Measurements from ENCODE around the gene CELF4. TPM values are rescaled to one million over a fixed set of nuclear protein-coding genes. Genes with fewer than 3 reads are reported as not detected.

Gene CELF4
- total and polyA plus RNA-seq, 2 of the 4 experiments (the other 2 are of a cell fraction), result not detected

GRCh38 chr18:37272841-37273240, 292.8 kb downstream of the CELF4 start:
- in situ Hi-C loops (cut with MboI; ENCODE audit: low sequenced_read_pairs) (no loop called here), intact Hi-C loops (cut with micrococcal nuclease) (no loop called here), dilution Hi-C loops (cut with HindIII; ENCODE audit: low sequenced_read_pairs, unreplicated experiment) (no loop called here)
- no peak overlapping the region for H3K23ac ChIP-seq (ENCODE audit: low read depth, low read length)
- ATAC-seq (ENCODE audit: low read depth) (no peak), DNase-seq (no peak)
- ChIA-PET POLR2A (ENCODE audit: unreplicated experiment) (no interaction called here), CTCF (no interaction called here)
- H3K56ac ChIP-seq (ENCODE audit: extremely low read depth, insufficient read depth, low read length), result no peak overlapping the region
- no peaks in the 10 kb centered on the region for H3K4me1 ChIP-seq (ENCODE audit: control insufficient read depth, insufficient read depth, low read length)
- H3K9me1 ChIP-seq (ENCODE audit: insufficient read depth, low read length), result no peaks in the 10 kb centered on the region
- H3K4me3 ChIP-seq (ENCODE audit: insufficient read depth, low read depth, low read length), result no peak overlapping the region
- H2AK9ac ChIP-seq (replicated peaks; ENCODE audit: low read depth, low read length, poor library complexity), result no peak overlapping the region
- 72% methylated on average over 9 of the region's 16 CpGs; no CpG with 5 or more reads in 1 of the 2 experiments for WGBS, 2 experiments (ENCODE audit: extremely low coverage in 2 of 2, insufficient read length in 1 of 2)
- H2BK15ac ChIP-seq (ENCODE audit: low read depth, low read length), result no peak overlapping the region
- TF ChIP-seq POLR2A (IDR thresholded peaks at IDR 0.05; ENCODE audit: low read depth, low read length) (no peak), RAD21 (IDR thresholded peaks at IDR 0.05; ENCODE audit: low read length) (no peak), CEBPB (IDR thresholded peaks at IDR 0.05; ENCODE audit: low read depth, low read length) (no peak), USF2 (IDR thresholded peaks at IDR 0.05; ENCODE audit: low read depth, low read length) (no peak), NFE2L2 (IDR thresholded peaks at IDR 0.05; ENCODE audit: low read depth, low read length) (no peak), FOS (IDR thresholded peaks at IDR 0.05; ENCODE audit: low read depth, low read length) (no peak), MAFK (IDR thresholded peaks at IDR 0.05; ENCODE audit: low read depth, low read length) (no peak)
- H3K4me2 ChIP-seq (ENCODE audit: low read depth, low read length), result no peak overlapping the region
- H4K91ac ChIP-seq (ENCODE audit: insufficient read depth, low read depth, low read length), result no peak overlapping the region
- H2BK20ac ChIP-seq (ENCODE audit: low read depth, low read length), result no peak overlapping the region
- H3K14ac ChIP-seq (replicated peaks; ENCODE audit: low read depth, low read length), result no peak overlapping the region
- no peak overlapping the region for H3K9ac ChIP-seq (ENCODE audit: low read depth, low read length)
- H3K36me3 ChIP-seq (ENCODE audit: control insufficient read depth, insufficient read depth, low read length), result no peaks in the 10 kb centered on the region
- H3K27ac ChIP-seq (ENCODE audit: insufficient read depth, low read length), result no peak overlapping the region
- H3K18ac ChIP-seq (ENCODE audit: low read depth, low read length), result no peak overlapping the region
- H3K9me3 ChIP-seq (ENCODE audit: control insufficient read depth, insufficient read depth, low read length), result no peaks in the 10 kb centered on the region
- no peaks in the 10 kb centered on the region for H4K20me1 ChIP-seq (ENCODE audit: insufficient read depth, low read length)
- no TSS peak for BruUV-seq (replicated peaks)
- H3K27me3 ChIP-seq (ENCODE audit: control insufficient read depth, insufficient read depth, low read length), result peaks cover 24% of the 10 kb centered on the region
- H4K5ac ChIP-seq (ENCODE audit: low read depth, low read length), result no peak overlapping the region
- H3K79me1 ChIP-seq (ENCODE audit: low read depth in 1 of 2, low read length in 2 of 2), result no peaks in the 10 kb centered on the region
- no peak overlapping the region for H4K8ac ChIP-seq (ENCODE audit: low read depth in 2 of 2, low read length in 2 of 2)
- H2AFZ ChIP-seq (replicated peaks; ENCODE audit: low read length, poor library complexity), result no peak overlapping the region
- H2BK5ac ChIP-seq (ENCODE audit: low read depth, low read length, poor library complexity, severe bottlenecking), result no peak overlapping the region
- H2AK5ac ChIP-seq (ENCODE audit: low read depth, low read length), result no peak overlapping the region
- H2BK120ac ChIP-seq (ENCODE audit: low read depth, low read length), result no peak overlapping the region
- no peak overlapping the region for H3K4ac ChIP-seq (ENCODE audit: low read depth, low read length)
